DOHH2 (cell line): ENCODE data around the gene KRT6C.

Experiments
- H3F3A ChIP-seq: fragments of 200-600 bp; sonication (generic), shearing (Covaris generic); 2 replicates; pipeline ENCODE4 v1.6.0; 2016; ENCODE audit warnings: antibody characterized with exemption, mild to moderate bottlenecking; ENCODE audit not compliant: control insufficient read depth, insufficient read depth
- H3K27ac ChIP-seq: fragments of 200-600 bp; sonication (generic); 2 replicates; pipeline ENCODE4 v1.5.1; 2014; ENCODE audit warnings: low read depth, mild to moderate bottlenecking, low read length, moderate library complexity
- H3K27me3 ChIP-seq: fragments of 200-600 bp; sonication (generic); 2 replicates; pipeline ENCODE4 v1.6.1; 2014; ENCODE audit warnings: mild to moderate bottlenecking, low read length, mixed read lengths; ENCODE audit not compliant: control insufficient read depth
- H3K36me3 ChIP-seq: fragments of 200-600 bp; sonication (generic); 2 replicates; pipeline ENCODE4 v1.6.1; 2014; ENCODE audit warnings: mild to moderate bottlenecking, low read length, moderate library complexity, mixed read lengths; ENCODE audit not compliant: control insufficient read depth
- H3K4me1 ChIP-seq: fragments of 200-600 bp; sonication (generic); 2 replicates; pipeline ENCODE4 v1.6.1; 2014; ENCODE audit warnings: mild to moderate bottlenecking, low read length, mixed read lengths; ENCODE audit not compliant: control insufficient read depth
- H3K4me2 ChIP-seq: fragments of 200-600 bp; sonication (generic); 2 replicates; pipeline ENCODE4 v1.6.0; 2014; ENCODE audit warnings: mild to moderate bottlenecking, low read length, moderate library complexity
- H3K4me3 ChIP-seq: fragments of 200-600 bp; sonication (generic); 2 replicates; pipeline ENCODE4 v1.5.1; 2014; ENCODE audit warnings: mild to moderate bottlenecking, low read length, mixed read lengths
- H3K79me2 ChIP-seq: fragments of 200-600 bp; sonication (generic); 2 replicates; pipeline ENCODE4 v1.6.1; 2014; ENCODE audit warnings: mild to moderate bottlenecking, low read length, mixed read lengths; ENCODE audit not compliant: control insufficient read depth
- H3K9me2 ChIP-seq: fragments of 200-600 bp; sonication (generic); replicated peaks from 2 replicates; pipeline ENCODE4 v1.6.1; 2014; ENCODE audit warnings: mild to moderate bottlenecking, low read length, mixed read lengths; ENCODE audit not compliant: control insufficient read depth
- H3K9me3 ChIP-seq: fragments of 200-600 bp; sonication (generic); 2 replicates; pipeline ENCODE4 v1.6.1; 2014; ENCODE audit warnings: antibody characterized with exemption, low read length, mixed read lengths; ENCODE audit not compliant: control insufficient read depth, insufficient read depth
- H4K20me1 ChIP-seq: fragments of 200-600 bp; sonication (generic); 2 replicates; pipeline ENCODE4 v1.6.0; 2014; ENCODE audit warnings: low read depth, mild to moderate bottlenecking, antibody characterized with exemption, low read length, moderate library complexity; ENCODE audit not compliant: control insufficient read depth, insufficient read depth
- CTCF ChIP-seq: fragments of 200-600 bp; sonication (generic); IDR thresholded peaks from one replicate; pipeline ENCODE4 v1.5.1; 2014; ENCODE audit warnings: antibody characterized with exemption, mild to moderate bottlenecking, low read depth, low read length; ENCODE audit not compliant: poor library complexity, severe bottlenecking
- EZH2phosphoT487 ChIP-seq: fragments of 200-600 bp; sonication (generic); IDR thresholded peaks from 2 replicates; pipeline ENCODE4 v1.6.1; 2017; ENCODE audit warnings: borderline replicate concordance, mild to moderate bottlenecking, antibody characterized with exemption, low read length, moderate library complexity, mixed read lengths

KRT6C gene

GRCh38 chr12:52418576-52419110 is 55.0 kb downstream of the KRT6C start:
- Histone ChIP-seq H4K20me1 (no peaks in the 10 kb centered on the region), H3K4me3 (no peak overlapping the region), H3K4me1 (no peaks in the 10 kb centered on the region), H3F3A (no peaks in the 10 kb centered on the region), H3K36me3 (no peaks in the 10 kb centered on the region), H3K27me3 (0 out of 2 replicates have a peak, but pooled peaks cover 6% of the 10 kb centered on the region), H3K9me2 (no peaks in the 10 kb centered on the region), H3K9me3 (no peaks in the 10 kb centered on the region), H3K4me2 (no peak overlapping the region), H3K79me2 (no peaks in the 10 kb centered on the region), H3K27ac (no peak overlapping the region)
- TF ChIP-seq CTCF (no peak), EZH2phosphoT487 (no peak)
